ENCODE results near the gene HES1.

Gene HES1

GRCh38 chr3:194102436-194102835, 33.5 kb upstream of the HES1 start:
- DNase-seq (ENCODE audit: low read depth in 2 of 2): no peak

DNA sequence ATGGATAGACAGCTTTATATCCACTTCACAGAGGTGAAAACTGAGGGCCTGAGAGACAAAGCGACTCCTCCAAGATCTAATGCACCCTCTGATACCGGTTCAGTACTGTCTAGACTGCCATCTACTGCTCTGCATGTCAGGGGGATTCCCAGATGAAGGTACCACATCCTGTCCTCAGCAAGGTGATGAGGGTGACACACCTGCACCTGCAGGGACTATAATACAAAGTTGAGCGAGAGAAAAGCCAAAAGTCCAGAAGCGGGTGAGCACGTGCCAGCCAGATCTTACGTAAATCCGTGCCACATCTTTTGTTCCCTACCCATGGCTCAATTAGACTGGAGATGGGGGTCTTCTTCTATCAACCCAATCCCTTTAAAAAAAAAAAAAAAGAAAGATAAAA, 32.4 kb upstream of the HES1 start:
- DNase-seq (ENCODE audit: low read depth in 2 of 2): peak in 1 of 2 donors; percentile 5

DNA sequence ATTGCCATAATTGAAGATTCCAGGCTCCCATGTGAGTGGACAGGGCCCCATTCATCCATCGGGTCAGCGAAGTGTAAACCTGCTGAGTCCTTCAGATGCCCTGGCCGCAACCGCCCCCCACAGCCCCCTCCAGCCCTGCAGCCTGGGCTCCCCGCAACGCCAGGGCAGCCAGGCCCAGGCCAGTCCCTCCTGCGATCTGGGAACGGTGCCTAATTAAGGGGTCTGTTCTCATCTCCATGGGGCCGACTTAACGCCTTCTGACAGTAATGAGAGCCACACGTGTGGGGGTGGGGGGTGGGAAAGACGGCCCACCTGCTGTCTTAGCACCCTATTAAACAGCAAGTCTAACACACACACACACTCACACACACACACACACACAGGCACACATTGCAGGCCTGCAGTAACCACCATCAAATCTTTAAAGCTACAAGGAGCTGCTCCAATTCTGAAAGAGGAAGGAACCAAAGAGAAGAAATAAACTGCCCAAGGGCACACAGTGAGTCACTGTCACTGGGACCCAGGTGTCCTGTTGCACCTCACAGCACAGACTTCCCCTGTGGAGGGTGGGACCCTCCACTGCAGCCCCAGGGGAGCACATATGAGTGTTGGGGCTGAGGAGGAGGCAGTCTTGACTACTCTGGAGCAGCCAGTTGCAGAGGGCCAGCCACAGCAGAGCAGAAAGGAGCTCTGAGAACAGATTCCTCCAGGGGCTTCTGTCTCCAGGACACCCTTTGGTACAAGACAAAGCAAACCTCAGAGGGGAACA, 31.8 kb upstream of the HES1 start:
- no peak for DNase-seq (ENCODE audit: low read depth in 2 of 2)

DNA sequence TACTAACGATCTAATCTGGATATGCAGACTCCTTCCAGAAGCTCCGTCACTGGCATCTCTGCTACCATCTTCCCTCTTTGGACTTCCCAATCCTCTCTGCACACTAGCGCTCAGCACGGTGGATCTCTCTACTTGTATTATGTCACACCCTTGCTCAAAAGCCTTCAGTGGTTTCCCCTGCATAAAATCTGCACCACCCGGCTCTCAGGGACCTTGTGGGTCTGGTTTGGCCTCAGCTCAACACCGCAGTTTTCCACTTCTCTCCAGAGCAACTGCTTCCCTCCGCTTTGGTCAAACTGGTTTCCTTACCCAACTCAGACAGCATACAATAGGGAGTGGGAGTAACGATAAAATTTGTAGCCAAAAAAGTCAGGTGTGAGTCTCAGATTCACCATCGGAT, 30.7 kb upstream of the HES1 start:
- no peak for DNase-seq (ENCODE audit: low read depth in 2 of 2)

GRCh38 chr3:194107107-194107506, 28.8 kb upstream of the HES1 start:
- DNase-seq (ENCODE audit: low read depth in 2 of 2): no peak

DNA sequence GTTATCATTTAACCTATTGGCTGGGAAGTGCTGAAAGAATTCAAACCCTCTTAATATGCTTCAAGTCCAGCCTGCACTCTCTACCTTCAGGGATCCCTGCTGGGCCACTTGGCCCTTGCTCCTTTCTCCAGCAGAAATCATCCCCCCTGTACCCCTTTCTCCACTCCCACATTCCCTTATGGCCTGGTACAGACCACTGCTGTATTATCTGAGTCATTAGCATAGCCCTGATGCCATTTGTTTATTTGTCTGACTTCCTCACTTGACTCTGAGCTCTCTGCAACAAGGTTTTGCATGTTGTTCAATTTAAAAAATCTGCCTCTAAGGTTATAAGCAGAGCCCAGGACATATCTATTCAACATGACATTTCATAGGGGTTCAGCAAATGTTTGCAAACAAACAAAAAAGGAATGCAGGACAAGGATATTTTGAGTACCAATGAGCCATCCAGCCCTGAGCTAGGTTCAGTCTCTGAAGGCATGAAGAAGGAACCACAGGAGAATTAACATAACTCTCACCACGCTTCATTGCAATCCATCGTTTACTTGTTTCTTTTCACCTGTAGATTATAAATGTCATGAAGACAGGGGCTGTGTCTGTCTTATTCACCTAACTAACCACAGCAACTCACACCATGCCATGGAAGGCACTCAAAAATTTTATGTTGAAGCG, 26.6 kb upstream of the HES1 start:
- no peak for DNase-seq (ENCODE audit: low read depth in 2 of 2)

DNA sequence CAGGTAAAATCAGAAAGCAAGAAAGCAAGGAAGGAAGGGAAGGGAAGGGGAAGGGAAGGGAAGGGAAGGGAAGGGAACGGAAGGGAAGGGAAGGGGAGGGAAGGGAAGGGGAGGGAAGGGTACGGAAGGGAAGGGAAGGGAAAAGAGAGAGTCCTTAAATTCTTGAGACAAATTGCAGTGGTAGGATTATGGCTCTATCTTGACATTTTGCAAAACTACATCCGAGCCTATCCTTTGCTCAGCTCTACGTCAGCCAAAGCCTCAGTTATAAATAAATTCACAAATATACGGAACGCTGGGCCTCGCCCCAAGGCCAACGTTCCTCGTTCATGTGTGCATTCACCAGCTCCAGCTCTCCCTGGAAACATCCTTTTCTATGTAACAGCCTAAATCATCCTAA, 25.5 kb upstream of the HES1 start:
- DNase-seq (ENCODE audit: low read depth in 2 of 2): no peak

GRCh38 chr3:194111336-194111735, 24.6 kb upstream of the HES1 start:
- no peak for DNase-seq (ENCODE audit: low read depth in 2 of 2)

GRCh38 chr3:194112120-194113106, 23.5 kb upstream of the HES1 start:
- no peak for DNase-seq (ENCODE audit: low read depth in 2 of 2)

DNA sequence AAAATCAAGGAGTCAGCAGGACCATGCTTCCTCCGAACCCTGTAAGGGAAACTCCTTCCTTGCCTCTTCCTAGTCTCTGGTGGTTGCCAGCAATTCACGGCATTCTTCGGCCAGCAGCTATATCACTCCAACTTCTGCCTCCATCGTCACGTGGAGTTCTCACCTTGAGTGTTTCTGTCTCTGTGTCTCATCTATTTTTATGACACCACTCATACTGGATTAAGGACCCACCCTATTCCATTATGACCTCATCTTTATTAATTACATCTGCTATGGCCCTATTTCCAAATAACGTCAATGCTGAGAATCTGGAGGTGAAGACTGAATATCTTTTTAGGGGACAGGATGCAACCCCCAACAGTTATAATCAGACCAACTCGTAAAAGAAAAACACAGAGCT, 21.8 kb upstream of the HES1 start:
- no peak for DNase-seq (ENCODE audit: low read depth in 2 of 2)

DNA sequence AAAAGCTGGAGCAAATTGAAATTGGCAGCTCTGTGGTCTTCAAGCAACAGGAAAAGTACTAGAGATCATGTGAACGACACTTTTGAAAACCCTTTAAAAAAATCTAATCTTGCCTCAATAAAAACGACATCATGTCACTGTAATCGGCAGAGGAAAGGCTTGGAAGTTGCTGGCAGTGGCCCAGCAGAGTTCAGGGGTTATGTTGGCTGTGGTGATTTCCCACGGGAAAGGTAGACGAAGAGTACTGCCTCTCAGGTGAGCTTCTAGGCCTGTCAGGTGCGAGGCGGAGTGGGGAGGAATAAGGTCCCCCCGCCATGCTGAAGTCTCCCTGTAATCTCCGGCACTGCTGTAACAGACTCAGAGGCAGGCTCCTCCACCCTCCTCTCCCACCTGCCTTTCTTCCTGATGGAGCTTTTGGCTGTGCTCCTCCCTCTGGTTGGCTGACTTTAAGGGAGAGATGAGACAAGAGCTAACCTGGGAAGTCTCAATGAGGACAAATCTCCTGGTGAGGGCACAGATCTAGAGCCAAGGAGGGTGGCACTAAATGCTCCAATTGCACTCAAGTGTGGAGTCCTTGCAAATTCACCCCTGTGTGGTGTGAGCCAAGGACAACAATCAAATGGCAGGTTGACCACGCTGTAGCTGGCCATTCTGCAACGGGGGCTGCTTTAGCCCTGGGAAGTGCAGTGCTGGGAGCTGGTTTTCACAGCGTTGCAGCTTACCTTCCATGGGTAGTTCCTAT, 18.7 kb upstream of the HES1 start:
- no peak for DNase-seq (ENCODE audit: low read depth in 2 of 2)

GRCh38 chr3:194118920-194119319, 17.0 kb upstream of the HES1 start:
- no peak for DNase-seq (ENCODE audit: low read depth in 2 of 2)

- no peak for DNase-seq (ENCODE audit: low read depth in 2 of 2)
Observed at GRCh38 chr3:194119831-194120590, 15.9 kb upstream of the HES1 start.

- no peak for DNase-seq (ENCODE audit: low read depth in 2 of 2)
Observed at GRCh38 chr3:194120789-194121770, 14.9 kb upstream of the HES1 start.

DNA sequence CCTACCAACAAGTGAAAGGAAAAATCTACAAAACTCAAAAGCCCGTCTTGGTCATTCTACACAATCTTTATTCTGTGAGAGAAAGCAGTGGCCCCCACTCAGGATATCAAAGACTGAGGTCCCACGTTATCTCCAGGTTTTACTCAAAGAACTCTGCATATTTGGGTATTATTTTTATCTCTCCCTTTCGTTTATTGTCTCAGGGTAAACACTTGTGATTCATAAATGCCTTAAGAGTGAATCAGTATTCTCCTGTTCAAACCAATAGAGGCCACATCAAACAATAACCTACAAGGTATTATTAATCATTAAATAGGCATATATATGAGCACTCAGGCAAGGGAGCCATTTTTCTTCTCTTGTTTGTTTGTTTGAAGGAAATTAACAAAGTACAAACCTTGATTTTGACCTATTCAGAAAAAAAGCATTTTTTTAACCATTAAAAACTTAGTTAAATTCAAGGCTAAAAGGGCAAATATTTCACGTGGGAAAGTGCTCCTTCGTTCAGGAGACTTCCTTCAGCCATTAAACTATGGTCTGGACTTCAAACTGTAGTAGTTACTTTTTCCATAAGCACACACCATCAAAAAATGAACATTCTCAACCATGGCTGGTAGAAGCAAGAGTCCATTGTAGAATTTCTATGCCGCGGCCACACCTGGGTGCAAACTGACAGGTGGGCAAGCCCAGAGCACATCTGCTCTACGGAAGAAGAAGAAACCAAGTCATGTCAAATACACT, 13.9 kb upstream of the HES1 start:
- DNase-seq (ENCODE audit: low read depth in 2 of 2): no peak

DNA sequence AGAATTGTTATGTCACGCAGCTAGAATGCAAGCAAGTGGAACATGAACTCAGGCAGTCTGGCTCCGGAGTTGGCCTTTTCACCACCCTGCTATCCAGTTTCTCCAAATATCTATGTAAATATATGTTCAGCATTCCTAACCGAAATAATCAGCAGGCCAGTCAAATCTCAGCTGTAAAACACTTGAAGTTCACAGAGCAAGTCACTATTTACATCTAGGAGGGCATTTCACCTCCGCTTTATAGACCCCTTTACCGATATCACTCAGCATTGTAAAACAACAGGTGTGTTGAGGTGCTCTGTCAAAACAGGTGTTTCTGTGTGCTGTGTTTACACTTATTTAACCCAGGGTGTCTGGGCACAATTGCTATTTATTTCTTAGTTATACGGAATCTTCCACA, 12.2 kb upstream of the HES1 start:
- DNase-seq (ENCODE audit: low read depth in 2 of 2): no peak

- DNase-seq (ENCODE audit: low read depth in 2 of 2): no peak
Observed at GRCh38 chr3:194124193-194124592, 11.8 kb upstream of the HES1 start.

DNA sequence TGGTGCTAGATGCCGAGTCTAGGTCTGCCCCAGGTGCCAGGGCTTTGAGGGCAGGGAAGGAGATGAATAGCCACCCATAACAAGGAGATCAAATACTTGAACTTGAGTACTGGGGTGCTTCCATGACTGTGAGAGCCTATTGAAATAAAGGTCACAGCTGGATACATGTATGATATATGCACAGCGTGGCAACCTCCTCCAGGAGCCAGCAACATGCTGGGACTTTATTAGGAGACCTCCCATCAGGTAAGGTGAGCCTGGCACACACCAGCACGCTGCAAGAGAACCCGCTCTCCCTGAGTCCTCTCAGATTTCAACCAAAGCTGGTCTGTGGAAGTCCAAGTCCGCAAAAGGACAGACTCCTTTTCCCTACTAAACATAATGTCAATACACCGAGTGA, 10.5 kb upstream of the HES1 start:
- no peak for DNase-seq (ENCODE audit: low read depth in 2 of 2)

- DNase-seq (ENCODE audit: low read depth in 2 of 2): no peak
Observed at GRCh38 chr3:194126790-194127189, 9.2 kb upstream of the HES1 start.
